GM19351 (cell line): ENCODE results near the gene TBC1D8.
"Not testable (repeated sequence)": the region's sequence is repeated elsewhere in the genome, so short reads cannot be mapped to it uniquely, and the experiment has no call there.

Source experiments
- ATAC-seq: cut with Tn5 transposase; IDR thresholded peaks from one replicate; pipeline ENCODE4 v1.9.1; 2021; ENCODE audit warnings: mild to moderate bottlenecking, moderate library complexity; ENCODE audit not compliant: unreplicated experiment

TBC1D8 gene

DNA sequence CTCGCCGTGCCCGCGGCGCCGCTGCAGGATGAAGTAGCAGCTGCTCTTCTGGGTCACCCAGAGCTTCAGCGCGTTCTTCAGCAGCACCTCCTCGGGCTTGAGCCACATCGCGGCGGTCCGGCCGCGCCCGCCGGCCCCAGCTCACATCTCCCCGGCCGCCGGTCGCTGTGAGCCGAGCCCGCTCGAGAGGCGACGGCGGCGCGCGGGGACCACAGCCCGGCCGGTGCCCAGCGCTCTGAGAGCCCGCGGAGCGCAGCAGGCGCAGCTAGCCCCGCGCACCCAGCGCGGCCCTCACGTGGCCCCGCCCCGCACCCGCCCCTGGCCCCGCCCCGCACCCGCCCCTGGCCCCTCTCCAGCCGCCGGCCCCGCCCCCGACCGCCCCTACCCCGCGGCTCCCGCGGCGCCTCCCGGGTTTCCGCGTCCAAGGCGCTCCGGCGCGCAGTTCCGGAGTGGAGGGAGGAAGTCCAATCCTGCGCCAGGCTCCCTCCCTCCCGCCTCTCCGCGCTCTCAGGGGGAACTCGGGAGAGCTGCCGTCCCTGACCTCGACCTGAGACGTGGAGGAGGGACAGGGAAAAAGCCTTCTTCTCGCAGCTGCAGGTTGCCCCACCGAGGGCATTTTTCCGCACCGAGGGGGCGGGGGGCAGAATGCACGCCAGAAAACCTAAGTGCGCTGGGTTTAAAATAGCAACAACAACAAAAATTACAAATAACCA is at the start of gene TBC1D8:
TSS of gene TBC1D8 (minus strand) at position 237 of the 713 bp plus-strand sequence. CDS start at position 108, 129 bp downstream.
- ATAC-seq = peak; percentile 73

DNA sequence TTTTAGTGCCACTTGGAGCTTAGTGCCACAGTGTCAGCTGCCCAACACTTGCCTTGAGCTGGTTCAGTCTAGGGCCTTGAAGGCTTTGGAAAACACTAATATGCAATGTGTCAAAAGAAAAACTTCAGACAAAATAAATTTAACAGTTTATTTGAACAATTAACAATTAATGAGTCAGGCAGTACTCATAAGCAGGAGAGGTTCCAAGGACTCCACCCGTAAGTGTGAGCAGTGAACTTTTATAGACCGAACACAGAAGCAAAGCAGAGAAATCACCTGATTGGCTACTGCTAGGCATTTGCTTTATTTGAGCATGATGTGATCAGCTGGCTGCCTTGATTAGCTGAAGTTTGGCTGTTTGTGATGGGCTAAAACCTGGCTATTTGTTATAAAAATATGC is 49.5 kb upstream of the TBC1D8 start:
- no peak for ATAC-seq

DNA sequence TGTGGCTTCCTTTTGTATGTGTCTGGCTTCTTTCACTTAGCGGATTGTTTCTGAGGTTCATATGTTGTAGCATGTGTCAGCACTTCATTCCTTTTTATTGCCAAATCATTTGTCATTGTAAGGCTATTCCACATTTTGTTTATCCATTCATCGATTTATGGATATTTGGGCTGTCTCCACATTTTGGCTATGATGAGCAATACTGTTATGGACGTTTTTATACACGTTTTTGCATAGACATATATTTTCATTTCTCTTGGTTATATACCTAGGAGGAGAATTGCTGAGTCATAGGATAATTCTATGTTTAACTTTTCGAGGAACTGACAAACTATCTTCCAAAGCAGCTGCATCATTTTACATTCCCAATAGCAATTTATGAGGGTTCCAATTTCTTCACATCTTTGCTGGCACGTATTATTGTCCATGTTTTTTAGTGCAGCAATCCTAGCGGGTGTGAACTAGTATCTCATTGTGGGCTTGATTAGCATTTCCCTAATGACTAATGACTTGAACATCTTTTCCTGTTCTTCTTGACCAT is 48.1 kb upstream of the TBC1D8 start:
- no peak for ATAC-seq

DNA sequence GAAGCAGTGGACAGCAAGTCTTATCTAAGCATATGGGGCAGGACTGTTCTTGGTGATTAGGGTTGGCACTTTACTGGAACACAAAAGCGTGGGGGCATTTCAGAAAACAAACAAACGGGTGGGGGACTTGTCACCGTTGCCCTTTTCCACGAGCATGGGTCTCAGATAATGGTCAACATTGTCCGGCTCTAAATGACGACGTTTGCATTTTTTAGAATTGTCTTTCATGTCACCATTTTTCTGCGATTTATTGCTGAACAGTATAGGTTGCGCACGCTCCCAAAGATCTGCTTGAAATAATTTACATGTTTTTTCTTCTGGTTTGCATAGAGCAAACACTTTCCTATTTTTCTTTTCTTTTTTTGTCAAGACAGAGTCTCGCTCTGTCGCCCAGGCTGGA is 46.6 kb upstream of the TBC1D8 start:
- no peak for ATAC-seq

DNA sequence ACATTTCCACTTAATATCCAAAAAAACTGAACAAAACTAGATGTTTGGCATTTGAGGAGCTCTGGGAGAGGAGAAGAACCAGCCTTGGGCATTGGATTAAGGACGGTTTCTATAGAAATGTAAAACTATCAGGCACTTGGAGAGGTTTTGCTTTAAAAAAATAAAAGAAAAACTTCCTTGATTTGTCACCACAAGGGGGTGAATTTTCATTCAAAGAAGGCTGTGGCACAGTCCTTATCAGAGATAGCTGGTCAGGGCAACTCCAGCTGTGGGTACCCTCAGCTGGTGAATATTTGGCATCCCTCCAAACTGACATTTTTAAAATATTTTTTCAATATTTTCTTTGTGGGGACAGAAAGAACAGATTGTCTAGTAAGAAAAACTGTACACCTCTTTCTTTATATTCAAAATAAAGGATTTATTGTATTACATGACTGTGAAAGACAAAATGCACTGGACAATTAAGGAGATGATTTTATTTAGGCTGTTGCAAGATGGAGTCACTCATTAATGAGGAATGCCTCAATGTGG is 46.1 kb upstream of the TBC1D8 start:
- ATAC-seq = no peak

DNA sequence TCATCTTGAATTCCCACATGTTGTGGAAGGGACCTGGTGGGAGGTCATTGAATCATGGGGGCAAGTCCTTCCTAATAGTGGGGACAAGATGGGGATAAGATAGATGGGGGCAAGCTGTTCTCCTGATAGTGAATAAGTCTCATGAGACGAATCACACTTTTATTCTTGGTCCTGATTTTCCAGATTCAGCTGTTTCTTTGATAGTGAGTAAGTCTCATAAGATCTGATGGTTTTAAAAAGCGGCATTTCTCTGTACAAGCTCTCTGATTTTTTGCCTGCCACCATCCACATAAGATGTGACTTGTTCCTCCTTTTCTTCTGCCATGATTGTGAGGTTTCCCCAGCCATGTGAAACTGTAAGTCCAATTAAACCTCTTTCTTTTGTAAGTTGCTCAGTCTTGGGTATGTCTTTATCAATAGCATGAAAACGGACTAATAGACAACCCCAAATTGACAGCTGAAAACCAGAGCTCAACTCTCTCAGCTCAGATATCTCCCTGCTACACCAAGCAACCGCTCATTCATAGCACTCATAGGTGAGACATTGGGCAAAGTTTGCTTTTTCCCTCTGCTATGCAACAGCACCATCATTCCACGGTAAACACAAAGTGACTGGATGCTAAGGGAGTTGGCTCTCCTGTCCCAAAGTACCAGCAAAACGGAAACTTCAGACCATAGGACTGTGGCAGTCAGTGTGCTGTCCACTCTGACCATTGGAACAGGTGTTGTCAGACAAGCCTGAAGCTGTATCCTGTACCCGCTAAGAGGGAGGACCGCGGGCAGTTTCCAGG is 44.9 kb upstream of the TBC1D8 start:
- ATAC-seq = no peak

DNA sequence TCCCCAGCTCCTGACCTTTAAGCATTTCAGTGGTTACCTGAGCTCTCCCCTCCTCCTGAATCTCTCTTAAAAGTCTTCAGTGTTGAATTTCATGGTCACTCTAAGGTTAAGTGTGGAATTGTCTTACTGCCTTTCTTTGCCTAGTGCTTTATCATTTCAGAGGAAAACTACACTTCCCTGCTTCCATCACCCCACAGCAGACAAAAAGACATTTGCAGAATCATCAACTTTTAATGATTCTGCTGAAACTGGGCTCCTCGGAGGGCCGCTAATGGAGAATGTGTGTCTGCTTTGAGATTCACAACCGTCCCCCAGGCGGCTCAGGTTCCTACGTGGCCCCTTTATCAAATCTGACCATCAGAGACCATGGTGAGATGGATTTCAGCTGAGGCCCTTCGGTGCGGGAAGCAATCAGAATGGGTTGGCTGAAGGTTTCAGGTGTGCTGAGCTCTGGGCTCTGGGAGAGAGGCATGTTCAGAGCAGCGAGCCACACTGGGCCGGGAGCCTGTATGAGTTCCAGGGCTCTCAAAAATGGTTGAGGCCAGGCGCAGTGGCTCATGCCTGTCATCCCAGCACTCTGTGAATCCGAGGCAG is 41.9 kb upstream of the TBC1D8 start:
- ATAC-seq = no peak

DNA sequence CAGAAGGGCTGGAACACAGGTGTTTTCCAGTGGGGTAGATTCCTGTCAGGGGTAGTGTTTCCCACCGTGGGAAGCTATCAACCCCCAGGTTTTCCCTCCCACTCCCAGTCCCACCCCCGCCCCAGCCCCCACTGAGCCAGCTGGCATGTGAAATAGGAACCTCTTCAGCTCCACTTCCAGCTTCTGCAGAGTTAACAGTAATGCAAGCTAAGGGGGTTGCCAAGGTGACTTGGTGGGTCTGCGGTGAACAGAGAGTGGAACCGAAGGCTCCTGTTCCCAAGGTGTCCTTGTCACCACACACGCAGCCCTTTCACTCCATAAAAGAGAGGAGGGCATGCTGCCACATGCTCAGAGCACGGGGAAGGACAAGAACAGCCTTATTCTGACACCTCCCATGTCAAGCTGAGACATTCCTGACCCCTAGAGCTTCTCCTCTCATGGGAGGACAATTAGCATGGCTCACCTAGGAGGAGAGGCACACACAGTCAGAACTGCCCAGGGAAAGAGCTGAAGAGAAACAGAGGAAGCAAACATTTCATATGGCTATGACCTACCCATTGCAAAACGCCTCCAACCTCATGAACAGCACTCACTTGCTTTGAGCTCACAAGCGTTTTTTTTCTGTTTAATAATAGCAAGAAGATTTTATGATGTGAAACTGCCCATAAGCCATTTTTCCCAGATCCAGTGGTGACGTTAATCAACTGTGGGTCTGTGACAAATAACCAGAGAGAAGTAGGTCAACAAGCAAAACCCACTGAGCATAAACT is 39.8 kb upstream of the TBC1D8 start:
- ATAC-seq = no peak

DNA sequence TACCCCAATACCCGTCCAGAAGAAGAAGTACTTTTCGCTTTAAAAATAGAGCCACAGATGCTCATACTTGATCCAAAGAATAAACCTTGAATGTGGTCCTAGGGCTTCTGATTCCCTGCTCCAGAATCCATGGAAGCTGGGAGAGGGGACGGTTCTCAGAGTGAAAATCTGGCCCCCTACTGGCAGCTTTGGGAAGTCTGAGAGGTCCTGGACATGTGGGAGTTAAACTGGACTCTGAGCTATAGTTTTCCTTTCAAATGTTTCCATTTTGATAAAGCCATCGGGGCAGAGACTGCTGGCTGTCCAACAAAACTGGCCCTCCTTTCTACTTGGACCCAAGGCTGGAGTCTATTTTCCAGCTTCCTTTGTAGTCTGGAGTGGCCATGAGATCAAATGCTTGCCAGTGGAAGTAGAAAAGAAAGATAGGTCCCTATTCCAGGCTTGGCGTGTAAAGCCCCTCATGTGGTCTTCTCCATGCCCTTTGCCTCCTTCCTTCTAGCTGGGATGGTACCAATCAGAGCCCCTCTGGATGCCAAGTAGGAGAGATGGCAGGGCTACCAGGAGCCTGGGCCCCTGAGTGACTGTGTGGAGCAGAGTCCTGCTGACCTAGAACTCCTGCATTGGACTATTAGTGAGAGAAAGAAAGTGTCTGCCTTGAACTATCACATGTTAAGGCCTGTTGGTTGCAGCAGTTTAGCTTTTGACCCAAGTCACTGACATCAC is 37.7 kb upstream of the TBC1D8 start:
- no peak for ATAC-seq

DNA sequence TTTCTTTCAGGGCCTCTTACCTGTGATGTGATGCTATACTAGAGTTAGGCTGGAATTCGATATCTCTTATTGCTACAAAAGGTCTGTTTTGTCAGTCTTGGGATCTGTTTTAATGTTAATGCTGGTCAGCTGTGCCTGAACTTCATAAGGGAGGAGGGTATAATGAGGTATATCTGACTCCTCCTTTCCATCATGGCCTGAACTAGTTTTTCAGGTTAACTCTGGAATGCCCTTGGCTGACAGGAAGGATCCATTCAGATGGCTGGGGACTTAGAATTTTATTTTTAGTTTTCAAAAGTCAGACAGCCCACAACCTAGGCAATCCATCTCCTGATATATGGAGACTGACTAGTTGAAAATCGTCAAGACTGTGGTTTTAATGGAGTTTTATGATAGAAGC is 35.9 kb upstream of the TBC1D8 start:
- ATAC-seq = no peak

DNA sequence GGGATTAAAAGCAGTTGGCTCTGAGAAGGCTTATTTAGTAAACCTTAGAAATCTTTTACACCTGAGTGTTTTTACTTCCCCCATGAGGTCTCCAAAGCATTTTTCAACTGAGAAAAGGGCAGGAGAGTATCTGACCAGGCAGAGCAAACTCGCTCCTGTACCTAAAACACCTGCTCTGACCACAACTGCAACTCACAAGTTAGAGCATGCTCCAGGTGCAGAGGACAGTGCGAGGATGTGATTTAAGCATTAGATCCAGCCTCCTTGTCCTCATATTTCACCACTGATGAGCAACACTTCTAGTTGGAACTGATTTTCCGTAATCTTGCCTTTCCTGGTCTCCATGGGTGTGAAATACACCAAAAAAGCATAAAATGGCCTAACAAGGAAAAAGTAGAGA is 34.5 kb upstream of the TBC1D8 start:
- no peak for ATAC-seq

DNA sequence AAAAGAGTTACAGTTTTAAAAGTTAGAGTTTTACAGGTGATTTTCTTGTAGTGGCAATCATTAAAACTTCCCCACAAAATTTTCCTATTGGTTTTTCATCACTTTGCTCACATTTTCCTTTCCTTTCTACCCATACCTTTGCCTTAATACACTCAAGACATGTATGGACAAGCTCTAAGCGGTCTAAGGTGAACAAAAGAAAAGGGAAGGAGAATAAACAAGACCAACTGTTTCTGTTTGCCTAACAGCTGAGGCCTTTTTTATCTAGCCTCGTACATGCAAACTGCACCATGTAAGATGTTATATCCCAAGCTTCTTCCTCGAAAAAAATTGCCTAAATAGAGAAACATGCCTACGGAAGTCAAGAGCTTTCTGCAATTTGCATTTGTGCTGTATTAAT is 33.9 kb upstream of the TBC1D8 start:
- ATAC-seq = no peak

DNA sequence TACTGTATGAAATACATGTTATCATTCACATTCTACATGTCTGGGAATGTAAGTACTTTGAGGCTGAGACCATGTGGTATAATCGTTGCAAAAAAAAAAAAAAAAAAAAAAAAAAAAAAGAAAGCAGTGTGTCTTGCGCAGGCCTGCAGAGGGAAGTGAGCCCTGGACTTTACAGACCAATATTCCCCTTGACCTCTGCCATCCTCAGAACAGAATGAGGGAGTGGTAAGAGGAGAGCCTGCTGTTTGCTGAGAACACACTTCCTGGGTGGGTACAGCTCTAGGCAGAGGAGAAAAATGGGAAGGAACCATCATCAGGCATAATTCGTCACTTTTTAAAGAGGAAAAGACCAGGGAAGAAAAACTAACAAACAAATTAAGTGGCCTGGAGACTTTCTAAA is 28.8 kb upstream of the TBC1D8 start:
- ATAC-seq = no peak

DNA sequence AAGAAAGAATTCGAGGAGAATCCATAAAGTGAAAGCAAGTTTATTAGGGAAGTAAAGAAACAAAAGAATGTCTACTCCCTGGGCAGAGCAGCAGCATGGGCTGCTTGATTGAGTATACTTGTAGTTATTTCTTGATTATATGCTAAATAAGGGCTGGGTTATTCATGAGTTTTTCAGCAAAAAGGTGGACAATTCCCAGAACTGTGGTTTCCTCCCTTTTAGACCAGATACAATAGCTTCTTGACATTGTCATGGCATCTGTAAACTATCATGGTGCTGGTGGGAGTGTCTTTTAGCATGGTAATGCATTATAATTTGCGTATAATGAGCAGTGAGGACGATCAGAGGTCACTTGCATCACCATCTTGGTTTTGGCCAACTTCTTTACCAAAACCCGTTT is 25.6 kb upstream of the TBC1D8 start:
- ATAC-seq = no peak

DNA sequence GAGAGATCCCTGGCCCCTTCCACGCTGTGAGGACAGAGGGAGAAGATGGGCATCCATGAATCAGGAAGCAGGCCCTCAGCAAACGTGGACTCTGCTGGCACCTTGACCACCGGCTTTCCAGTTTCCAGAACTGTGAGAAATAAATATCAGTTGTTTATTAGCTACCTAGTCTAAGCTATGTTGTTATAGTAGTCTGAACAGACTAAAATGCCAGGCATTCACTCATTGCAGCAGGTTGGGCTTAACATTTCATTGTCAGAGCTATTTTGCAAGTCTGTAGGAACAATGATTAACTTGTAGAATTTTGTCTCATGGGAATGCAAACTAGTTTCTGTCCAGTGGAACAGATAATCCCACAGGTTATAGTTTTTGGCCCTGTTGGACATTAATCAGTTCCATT is 24.8 kb upstream of the TBC1D8 start:
- no peak for ATAC-seq

DNA sequence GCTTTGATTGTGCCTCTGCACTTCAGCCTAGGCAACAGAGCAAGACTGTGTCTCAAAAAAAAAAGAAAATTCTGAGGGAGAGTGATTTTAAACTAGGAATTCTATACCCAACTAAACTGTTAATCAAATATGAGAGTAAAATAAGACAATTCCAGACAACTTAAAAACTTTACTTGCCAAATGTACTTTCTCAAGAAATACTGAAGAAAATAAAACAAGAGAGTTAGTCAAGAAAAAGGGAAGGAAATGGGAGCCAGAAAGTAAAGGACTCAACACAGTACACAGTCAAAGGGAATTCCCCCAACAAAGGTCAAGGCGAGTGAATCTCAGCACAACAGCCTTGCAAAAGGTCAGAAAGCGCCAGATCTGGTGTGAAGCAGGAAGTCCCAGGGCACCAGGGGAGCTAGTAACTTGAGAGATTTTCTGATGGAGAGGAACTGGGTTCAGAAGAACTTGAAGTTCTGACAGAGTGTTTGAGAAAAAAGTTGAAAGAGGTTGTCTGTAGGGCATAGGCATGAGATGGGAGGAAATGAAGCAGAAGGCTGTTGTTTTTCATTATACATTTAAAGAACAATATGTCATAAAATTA is 22.6 kb upstream of the TBC1D8 start:
- no peak for ATAC-seq

DNA sequence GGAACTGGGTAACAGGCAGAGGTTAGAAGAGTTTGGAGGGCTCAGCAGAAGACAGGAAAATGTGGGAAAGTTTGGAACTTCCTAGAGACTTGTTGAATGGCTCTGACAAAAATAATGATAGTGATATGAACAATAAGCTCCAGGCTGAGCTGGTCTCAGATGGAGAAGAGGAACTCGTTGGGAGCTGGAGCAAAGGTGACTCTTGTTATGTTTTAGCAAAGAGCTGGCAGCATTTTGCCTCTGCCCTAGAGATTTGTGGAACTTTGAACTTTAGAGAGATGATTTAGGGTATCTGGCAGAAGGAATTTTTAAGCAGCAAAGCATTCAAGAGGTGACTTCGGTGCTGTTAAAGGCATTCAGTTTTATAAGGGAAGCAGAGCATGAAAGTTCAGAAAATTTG is 18.6 kb upstream of the TBC1D8 start:
- not testable (repeated sequence) for ATAC-seq

DNA sequence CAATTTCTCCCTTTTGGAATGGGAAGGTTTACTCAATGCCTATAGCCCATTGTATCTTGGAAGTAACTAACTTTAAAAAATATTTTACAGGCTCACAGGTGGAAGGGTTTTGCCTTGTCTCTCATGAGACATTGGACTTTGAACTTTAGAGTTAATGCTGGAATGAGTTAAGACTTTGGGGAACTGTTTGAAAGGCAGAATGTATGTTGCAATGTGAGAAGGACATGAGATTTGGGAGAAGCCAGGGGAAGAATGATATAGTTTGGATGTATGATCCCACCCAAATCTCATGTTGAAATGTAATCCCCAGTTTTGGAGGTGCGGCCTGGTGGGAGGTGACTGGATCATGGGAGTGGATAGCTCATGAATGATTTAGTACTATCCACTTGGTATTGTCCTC is 17.5 kb upstream of the TBC1D8 start:
- ATAC-seq = no peak

DNA sequence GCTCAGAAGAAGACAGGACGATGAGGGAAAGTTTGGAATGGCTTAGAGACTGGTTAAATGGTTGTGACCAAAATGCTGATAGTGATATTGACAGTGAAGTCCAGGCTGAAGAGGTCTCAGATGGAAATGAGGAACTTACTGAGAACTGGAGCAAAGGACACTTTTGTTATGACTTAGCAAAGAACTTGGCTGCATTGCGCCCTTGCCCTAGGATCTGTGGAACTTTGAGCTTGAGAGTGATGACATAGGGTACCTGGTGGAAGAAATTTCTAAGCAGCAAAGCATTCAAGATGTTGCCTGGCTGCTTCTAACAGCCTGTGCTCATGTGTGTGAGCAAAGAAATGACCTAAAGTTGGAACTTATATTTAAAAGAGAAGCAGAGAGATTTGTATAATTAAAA is 16.4 kb upstream of the TBC1D8 start:
- not testable (repeated sequence) for ATAC-seq

DNA sequence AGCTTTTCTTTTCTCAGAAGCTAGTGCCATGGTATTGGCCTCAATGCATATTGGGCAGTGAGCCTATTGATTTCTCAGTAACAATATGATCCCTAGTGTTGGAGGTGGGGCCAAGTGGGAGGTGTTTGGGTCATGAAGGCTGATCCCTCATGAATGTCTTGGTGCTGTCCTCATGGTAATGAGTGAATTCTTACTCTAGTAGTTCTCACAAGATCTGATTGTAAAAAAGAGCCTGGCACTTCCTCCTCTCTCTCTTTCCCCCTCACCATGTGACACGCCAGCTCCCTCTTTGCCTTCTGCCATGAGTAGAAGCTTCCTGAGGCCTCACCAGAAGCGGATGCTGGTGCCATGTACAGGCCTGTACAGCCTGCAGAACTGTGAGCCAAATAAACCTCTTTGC is 12.8 kb upstream of the TBC1D8 start:
- no peak for ATAC-seq
